ENCODE data around the gene MMAB. TPM values are rescaled to one million over a fixed set of nuclear protein-coding genes. Genes with fewer than 3 reads are reported as not detected.

The MMAB gene
- total RNA-seq, 1 donor from 2014 or later, result 43.5 TPM

DNA sequence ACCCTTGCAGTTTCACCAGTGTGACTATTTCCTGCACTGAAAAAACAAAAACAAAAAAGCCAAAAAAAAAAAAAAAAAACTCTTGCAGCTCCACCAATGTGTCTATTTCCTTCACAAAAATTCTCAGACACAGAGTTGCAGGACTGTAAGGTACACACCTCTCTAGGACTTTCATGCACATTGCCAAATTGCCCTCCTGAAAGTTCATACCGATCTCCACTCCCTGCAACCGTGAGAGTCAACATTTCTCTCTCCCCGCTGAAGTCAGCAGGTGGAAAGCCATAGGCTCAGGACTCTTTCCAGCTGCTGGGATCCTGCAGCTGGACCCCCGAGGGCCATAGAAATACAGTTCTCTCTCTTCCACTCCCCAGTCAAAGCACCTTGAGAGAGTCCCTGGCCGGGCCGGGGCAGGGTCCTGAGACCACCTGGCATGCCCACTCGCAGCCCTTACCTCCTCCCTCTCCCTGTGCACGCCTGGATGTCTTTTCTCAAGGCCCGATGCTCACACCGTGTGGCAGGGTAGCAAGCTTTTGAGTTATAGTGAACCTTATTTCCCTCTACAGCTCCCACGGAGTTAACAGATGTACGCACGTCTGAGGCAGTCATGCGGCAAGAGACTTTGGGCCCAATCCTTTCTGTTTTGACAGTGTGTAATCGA is 23.6 kb downstream of the MMAB start:
- no peak for TF ChIP-seq CTCF (IDR thresholded peaks at IDR 0.05)
- H3K36me3 ChIP-seq, result no peaks in the 10 kb centered on the region
- no peaks in the 10 kb centered on the region for H3K27me3 ChIP-seq
- H3K9me3 ChIP-seq, result no peaks in the 10 kb centered on the region
- H3K4me3 ChIP-seq, result no peak overlapping the region
- DNase-seq (ENCODE audit: low spot score in 2 of 2), result no peak
- no peaks in the 10 kb centered on the region for H3K4me1 ChIP-seq
- no peak overlapping the region for H3K27ac ChIP-seq
- intact Hi-C loops (cut with DNase I), result no loop called here

DNA sequence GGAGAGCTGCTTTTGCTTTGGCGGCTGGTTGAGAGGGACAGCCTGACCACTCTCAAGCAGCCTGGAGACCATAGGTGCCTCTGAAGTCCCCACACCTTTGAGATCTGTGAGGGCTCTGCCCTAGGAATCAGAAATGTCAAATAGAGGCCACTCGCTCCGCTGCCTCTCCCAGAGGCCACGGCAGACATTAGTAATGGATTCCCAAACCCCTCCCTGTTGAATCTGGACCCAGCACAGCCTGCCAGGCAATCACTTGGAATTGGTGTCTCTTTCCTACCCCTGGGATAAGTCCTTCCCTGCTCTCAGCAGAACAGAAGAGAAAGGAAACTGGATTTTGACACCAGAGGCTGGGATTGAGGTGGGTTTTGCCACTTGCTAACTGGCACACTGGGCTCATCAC is 25.0 kb downstream of the MMAB start:
- Histone ChIP-seq H3K4me3 (no peak overlapping the region), H3K4me1 (no peaks in the 10 kb centered on the region), H3K36me3 (no peaks in the 10 kb centered on the region), H3K9me3 (no peaks in the 10 kb centered on the region), H3K27me3 (no peaks in the 10 kb centered on the region), H3K27ac (no peak overlapping the region)
- DNase-seq (ENCODE audit: low spot score in 2 of 2), result no peak
- intact Hi-C loops (cut with DNase I), result no loop called here
- TF ChIP-seq CTCF (IDR thresholded peaks at IDR 0.05), result no peak

- H3K4me1 ChIP-seq, result no peaks in the 10 kb centered on the region
- intact Hi-C loops (cut with DNase I), result no loop called here
- no peak overlapping the region for H3K27ac ChIP-seq
- H3K9me3 ChIP-seq, result no peaks in the 10 kb centered on the region
- H3K4me3 ChIP-seq, result no peak overlapping the region
- H3K36me3 ChIP-seq, result no peaks in the 10 kb centered on the region
- no peak for DNase-seq (ENCODE audit: low spot score in 2 of 2)
- no peaks in the 10 kb centered on the region for H3K27me3 ChIP-seq
- no peak for TF ChIP-seq CTCF (IDR thresholded peaks at IDR 0.05)
Observed at GRCh38 chr12:109547286-109547685, 26.0 kb downstream of the MMAB start.

- intact Hi-C loops (cut with DNase I), result no loop called here
- no peak overlapping the region for H3K4me3 ChIP-seq
- no peak overlapping the region for H3K27ac ChIP-seq
- H3K4me1 ChIP-seq, result no peaks in the 10 kb centered on the region
- DNase-seq (ENCODE audit: low spot score in 2 of 2), result no peak
- no peak for TF ChIP-seq CTCF (IDR thresholded peaks at IDR 0.05)
- no peaks in the 10 kb centered on the region for H3K9me3 ChIP-seq
- H3K36me3 ChIP-seq, result peaks cover 0 to 10% of the 10 kb centered on the region in 2 donors
- H3K27me3 ChIP-seq, result no peaks in the 10 kb centered on the region
Observed at GRCh38 chr12:109545826-109546225, 27.5 kb downstream of the MMAB start.

- Histone ChIP-seq H3K4me3 (no peak overlapping the region), H3K27me3 (no peaks in the 10 kb centered on the region), H3K4me1 (no peaks in the 10 kb centered on the region), H3K36me3 (peaks cover 0 to 13% of the 10 kb centered on the region in 2 donors), H3K9me3 (no peaks in the 10 kb centered on the region), H3K27ac (no peak overlapping the region)
- no peak for TF ChIP-seq CTCF (IDR thresholded peaks at IDR 0.05)
- no peak for DNase-seq (ENCODE audit: low spot score in 2 of 2)
- intact Hi-C loops (cut with DNase I), result no loop called here
Observed at GRCh38 chr12:109544955-109545531, 28.3 kb downstream of the MMAB start.

Measured in ascending aorta (tissue), 2 donors.